Kidney tubule cell (primary cell): ENCODE results near the gene ARHGAP18.

ENCODE experiments used
- DNase-seq: peaks from one replicate; pipeline ENCODE4 v3.0.0-alpha.2; 2018; ENCODE audit warnings: low spot score

The ARHGAP18 gene

GRCh38 chr6:129667034-129667433, 42.9 kb downstream of the ARHGAP18 start:
- no peak for DNase-seq

GRCh38 chr6:129665555-129665954, 44.4 kb downstream of the ARHGAP18 start:
- no peak for DNase-seq

DNA sequence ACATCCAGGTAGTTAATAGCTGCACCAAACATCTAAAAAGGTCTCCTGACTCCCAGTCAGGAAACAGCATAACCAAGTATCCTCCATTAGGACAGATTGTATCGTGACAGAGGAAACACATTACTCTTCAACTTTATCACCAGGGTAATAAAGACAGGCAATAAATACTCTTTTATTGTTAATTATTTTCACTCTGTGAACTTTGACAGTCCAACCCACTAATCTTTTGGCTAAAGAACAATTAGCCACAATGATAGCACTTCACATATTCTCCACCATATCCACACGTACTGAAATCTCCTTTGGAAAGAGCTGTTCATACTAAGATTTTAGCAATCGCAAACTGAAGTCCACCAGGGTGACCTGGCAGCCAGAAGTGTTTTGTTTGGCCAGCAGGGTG, 46.4 kb downstream of the ARHGAP18 start:
- no peak for DNase-seq

DNA sequence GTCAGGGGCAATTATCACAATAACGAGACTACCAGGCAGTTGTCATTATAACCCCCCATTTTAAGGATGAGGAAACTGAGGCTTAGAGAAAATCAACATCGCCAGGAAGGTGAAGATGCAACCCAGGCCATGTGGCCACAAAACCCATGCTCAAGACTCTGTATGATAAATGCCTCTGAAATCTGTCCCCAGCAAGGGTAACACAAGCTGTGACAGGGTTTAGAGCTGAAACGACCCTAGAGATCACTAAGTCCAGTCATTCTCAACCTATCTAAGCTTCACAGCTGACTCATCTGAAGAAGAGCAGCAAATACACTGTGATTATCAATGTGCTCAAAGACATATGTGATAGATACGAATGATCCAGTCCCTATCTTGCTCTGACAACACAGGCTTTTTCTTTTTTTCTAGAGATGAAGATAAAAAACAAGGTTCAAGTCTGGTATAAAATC, 47.0 kb downstream of the ARHGAP18 start:
- no peak for DNase-seq

- no peak for DNase-seq
Observed at GRCh38 chr6:129662406-129662766, 47.6 kb downstream of the ARHGAP18 start.

GRCh38 chr6:129661536-129662405, 48.2 kb downstream of the ARHGAP18 start:
- no peak for DNase-seq

GRCh38 chr6:129660346-129660676, 49.7 kb downstream of the ARHGAP18 start:
- DNase-seq = no peak

DNA sequence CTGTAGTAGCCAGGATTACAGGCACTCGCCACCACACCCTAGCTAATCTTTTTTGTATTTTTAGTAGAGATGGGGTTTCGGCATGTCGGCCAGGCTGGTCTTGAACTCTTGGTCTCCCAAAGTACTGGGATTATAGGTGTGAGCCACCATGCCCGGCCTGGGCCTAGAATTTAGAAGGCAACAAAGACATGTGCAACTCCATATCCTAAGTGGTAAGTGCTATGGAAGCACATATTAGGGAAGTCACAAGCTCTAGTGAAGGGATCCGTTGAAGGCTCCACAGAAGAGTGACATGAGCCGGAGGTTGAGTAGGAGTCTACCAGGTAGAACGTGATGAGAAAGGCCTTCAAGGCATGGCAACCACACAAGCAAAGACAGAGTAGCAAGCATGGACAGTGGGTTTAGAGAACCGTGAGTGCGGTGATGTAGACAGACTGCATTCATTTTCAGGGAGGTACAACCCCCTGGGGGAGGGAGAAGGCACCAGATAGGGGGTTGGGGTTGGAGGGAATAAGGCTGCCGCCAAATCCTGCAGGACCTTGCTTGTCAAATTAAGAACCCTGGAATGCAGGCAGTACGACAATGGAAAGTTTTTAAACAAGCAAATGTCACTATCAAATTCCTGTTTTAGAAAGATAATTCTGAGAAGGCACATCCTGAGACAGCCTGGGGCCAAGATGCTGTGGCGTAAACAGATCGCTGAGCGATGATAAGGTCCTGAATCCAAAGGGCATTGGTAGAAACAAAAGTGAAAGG, 50.2 kb downstream of the ARHGAP18 start:
- DNase-seq = peak; percentile 46

DNA sequence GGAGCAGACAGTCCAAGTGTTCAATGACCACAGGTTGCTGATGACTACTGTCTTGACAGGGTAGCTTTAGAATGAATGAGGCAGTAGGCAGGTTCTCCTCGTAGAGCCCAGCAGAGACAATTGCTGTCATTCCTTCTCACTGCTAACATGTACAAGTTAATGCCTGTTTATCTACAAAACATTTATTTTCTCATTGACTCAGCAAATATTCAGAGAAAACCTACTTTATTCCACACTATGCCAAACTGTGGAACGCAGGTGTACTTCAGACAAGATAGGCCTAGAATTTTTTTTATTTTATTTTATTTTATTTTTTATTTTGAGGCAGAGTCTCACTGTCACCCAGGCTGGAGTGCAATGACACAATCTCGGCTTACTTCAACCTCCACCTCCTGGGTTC, 50.8 kb downstream of the ARHGAP18 start:
- DNase-seq = no peak

- DNase-seq = no peak
Observed at GRCh38 chr6:129657483-129657882, 52.5 kb downstream of the ARHGAP18 start.

DNA sequence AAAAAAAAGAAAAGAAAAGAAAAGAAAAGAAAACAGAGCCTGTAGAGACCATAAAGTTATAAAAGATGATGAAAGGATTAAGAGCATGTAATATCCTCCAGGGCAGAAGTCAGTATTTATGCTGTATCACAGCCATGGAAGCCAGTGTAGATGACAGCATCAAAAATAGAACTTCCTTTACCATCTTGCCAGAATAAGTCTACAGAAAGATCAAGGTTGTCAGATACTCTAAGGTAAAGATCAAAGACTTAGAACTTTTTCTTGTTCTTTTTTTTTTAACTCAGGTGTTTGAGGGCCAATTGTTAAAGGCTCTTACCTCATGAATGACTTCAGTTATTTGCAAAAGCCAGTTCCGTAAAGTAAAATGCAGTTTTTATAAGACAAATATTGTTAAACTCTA, 54.6 kb downstream of the ARHGAP18 start:
- DNase-seq = no peak

- DNase-seq = peak; percentile 33
Observed at GRCh38 chr6:129653746-129654145, 56.2 kb downstream of the ARHGAP18 start.

DNA sequence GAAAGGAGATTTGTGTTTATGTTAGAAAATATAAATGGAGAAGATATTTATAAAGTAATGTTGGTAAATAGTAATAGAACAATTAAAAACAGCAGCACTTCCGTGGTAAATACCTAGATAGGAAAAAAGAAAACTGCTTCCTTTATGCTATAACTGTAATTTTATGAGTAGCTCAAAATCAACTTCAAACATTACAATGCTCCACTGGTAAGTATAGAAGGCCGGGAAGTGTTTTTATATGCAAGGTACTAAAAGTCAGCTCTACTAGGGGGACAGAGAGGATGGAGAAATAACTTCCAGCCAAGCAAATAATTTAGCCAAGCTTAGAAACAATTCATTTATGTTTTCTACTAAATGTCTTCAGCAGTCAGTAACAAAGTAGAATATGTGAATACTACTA, 56.7 kb downstream of the ARHGAP18 start:
- no peak for DNase-seq

DNA sequence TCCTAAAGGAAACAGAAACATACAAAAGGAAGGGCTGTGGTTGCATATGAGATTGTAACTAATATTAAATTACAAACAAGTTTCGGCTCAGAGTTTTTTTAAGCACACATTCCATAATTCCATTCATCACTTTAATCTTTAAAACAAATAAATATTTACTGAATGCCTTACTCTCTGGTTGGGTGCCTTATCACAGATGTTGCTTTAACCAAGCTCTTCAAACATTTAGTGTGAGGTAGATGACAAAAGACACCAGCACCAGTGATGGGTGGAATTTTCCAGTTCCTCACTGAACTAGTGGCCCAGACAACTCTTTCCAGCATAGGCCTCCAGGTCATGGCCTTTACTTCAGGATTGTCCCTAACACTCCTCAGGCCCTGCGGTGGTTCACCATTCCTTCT, 58.7 kb downstream of the ARHGAP18 start:
- DNase-seq = no peak

DNA sequence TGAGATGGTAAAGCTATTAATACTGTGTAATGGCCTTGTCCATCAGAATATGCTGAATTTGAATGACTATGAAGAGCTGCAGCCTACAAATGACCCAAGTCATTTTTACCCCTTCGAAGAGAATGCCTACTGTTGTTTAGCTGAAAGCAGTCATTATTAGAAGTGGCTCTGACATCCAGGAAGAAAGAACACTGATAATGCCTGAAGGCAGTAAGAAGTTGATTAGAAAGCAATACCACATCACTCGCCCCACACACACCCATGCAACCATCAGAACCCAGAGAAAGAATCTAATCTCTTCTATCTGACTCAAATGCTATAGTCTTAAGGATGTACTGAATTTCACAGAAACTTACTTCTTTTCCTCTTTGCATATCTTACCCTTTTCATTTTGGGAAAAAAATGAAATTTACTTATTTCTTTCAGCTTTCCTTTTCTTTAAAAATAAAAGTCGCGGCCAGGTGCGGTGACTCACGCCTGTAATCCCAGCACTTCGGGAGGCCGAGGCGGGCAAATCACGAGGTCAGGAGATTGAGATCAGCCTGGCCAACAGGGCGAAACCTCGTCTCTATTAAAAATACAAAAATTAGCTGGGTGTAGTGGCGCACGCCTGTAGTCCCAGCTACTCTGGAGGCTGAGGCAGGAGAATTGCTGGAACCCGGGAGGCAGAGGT, 61.0 kb downstream of the ARHGAP18 start:
- DNase-seq = no peak

GRCh38 chr6:129647044-129647443, 62.9 kb downstream of the ARHGAP18 start:
- DNase-seq = no peak

DNA sequence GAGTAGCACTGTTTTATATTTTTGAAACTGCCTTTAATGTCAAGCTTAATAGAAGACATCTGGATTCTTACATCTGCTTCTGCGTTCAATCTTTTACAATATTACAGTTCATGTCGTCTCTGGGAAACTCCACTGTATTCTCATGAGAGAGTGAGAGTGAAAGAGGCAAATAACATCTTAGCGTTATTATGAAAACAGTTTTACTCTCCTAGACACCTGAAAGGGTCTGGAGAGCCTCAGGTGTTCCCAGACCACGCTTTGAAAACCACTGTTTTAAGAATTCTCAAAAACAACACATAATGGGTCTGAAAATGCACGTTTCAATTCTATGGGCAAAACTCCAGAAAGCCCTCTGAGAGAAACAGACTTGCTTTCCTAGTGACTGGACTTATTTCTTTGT, 63.3 kb downstream of the ARHGAP18 start:
- no peak for DNase-seq

DNA sequence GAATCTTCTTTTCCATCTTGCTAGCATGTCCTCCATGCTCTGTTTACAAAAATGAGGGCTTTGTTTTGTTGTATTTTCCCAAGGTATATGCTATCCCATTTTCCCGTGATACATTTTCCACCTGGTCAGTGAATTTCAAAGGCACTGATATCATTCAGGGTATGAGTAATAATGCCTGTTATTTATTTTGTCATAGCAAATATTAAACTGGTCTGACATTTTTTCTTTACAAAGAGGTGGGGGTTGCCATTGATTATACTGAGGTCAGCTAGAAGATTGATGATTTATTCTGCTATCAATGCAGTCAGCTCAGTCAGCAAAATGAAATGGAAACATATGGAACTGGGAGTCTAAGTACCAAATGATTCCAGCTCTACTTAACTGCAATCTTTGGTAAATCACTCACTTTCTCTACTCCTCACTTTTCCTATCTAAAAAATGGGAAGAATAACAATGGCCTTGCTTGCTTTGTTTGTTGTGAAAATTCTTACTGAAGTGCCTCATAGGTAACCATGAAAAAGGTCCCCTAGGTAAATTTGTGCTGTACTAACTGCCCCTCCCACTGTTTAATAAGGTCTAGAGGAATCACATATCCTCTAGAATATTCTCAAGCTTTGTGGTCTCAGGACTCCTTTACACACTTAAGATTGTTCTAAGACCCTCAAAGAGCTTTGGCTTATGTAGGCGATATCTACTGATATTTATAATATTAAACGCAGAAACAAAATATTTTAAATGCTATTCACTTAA, 64.0 kb downstream of the ARHGAP18 start:
- DNase-seq = peak; percentile 48

DNA sequence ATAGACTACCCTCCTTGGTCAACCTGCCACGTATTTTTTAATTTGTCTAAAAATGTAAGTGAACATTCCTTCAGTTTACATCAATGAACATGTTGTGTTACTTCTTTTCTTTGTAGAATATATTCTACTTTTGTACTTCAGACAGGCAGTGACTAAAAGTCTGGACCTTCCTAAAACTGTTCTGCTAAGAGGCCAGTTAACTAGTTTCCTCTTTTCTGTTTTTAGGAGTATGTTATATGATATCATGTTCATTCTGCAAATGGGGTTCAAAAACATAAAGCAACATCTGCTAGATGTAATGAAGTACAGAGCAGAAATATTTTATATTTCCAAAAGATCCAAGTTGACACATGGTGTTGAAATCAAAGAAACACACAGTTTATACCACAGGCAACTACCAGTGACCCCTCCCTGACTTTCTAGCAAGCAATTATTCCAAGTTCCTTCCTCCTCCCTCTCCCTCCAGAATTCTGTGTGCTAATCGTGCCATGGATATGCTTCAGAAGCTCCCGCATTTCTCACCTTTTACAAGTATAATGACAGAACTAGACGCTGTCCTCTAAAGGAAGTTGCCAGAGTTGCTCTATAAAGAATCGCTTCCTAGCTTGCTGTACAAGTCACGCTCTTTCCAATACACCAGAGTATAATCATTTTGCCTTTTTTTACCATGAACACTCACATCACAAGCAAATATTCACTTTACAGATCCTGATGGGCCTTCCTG, 64.7 kb downstream of the ARHGAP18 start:
- DNase-seq = peak; percentile 69

- DNase-seq = peak; percentile 23
Observed at GRCh38 chr6:129644567-129645015, 65.4 kb downstream of the ARHGAP18 start.

GRCh38 chr6:129643968-129644367, 66.0 kb downstream of the ARHGAP18 start:
- no peak for DNase-seq
